ENCODE data around the gene ENO2.

The ENO2 gene

GRCh38 chr12:6952121-6952862 is 37.9 kb downstream of the ENO2 start:
- DNase-seq, result no peak

- DNase-seq, result no peak
Observed at GRCh38 chr12:6952863-6953441, 38.6 kb downstream of the ENO2 start.

GRCh38 chr12:6953442-6954315 is 39.3 kb downstream of the ENO2 start:
- DNase-seq, result peak; percentile 77

GRCh38 chr12:6954316-6955107 is 40.1 kb downstream of the ENO2 start:
- no peak for DNase-seq

- DNase-seq, result no peak
Observed at GRCh38 chr12:6955108-6956020, 41.0 kb downstream of the ENO2 start.

- DNase-seq, result no peak
Observed at GRCh38 chr12:6956021-6956727, 41.8 kb downstream of the ENO2 start.

GRCh38 chr12:6957151-6957701 is 42.8 kb downstream of the ENO2 start:
- DNase-seq, result no peak

GRCh38 chr12:6957741-6958608 is 43.6 kb downstream of the ENO2 start:
- DNase-seq, result no peak

- DNase-seq, result no peak
Observed at GRCh38 chr12:6958609-6959057, 44.3 kb downstream of the ENO2 start.

GRCh38 chr12:6959058-6959804 is 44.9 kb downstream of the ENO2 start:
- DNase-seq, result peak; percentile 60

- no peak for DNase-seq
Observed at GRCh38 chr12:6959805-6960592, 45.6 kb downstream of the ENO2 start.

- DNase-seq, result no peak
Observed at GRCh38 chr12:6960593-6961277, 46.4 kb downstream of the ENO2 start.

GRCh38 chr12:6961278-6961694 is 46.9 kb downstream of the ENO2 start:
- peak; percentile 91 for DNase-seq

- no peak for DNase-seq
Observed at GRCh38 chr12:6961695-6962284, 47.4 kb downstream of the ENO2 start.

GRCh38 chr12:6962285-6963015 is 48.1 kb downstream of the ENO2 start:
- DNase-seq, result no peak

GRCh38 chr12:6963016-6963731 is 48.8 kb downstream of the ENO2 start:
- DNase-seq, result no peak
